RWPE1 (cell line): Measurements from ENCODE around the gene ADAM22.

ENCODE experiments used
- CTCF ChIA-PET: fragments of 350-600 bp; sonication (Branson Sonifier 250); formaldehyde crosslinking; extraction: SDS; loops from one replicate; lab custom pipeline; 2021; lab: Yijun Ruan, JAX
- POLR2A ChIA-PET: fragments of 400-600 bp; formaldehyde crosslinking; extraction: SDS; loops from one replicate; lab custom pipeline; 2020; ENCODE audit warnings: antibody characterized with exemption; ENCODE audit not compliant: low non-redundant PET; lab: Yijun Ruan, JAX
- DNase-seq: peaks from one replicate; pipeline ENCODE4 v3.0.0; 2012; ENCODE audit warnings: low spot score
- H3K27ac ChIP-seq: fragments of 450-650 bp; 2 replicates; pipeline ENCODE4 v1.5.1; 2017
- TF ChIP-seq, protein P1 (sequence below): fragments of 450-650 bp; conservative IDR thresholded peaks from 2 replicates; pipeline ENCODE4 v1.5.1; 2017; ENCODE audit warnings: low read depth, mild to moderate bottlenecking

The ADAM22 gene

DNA sequence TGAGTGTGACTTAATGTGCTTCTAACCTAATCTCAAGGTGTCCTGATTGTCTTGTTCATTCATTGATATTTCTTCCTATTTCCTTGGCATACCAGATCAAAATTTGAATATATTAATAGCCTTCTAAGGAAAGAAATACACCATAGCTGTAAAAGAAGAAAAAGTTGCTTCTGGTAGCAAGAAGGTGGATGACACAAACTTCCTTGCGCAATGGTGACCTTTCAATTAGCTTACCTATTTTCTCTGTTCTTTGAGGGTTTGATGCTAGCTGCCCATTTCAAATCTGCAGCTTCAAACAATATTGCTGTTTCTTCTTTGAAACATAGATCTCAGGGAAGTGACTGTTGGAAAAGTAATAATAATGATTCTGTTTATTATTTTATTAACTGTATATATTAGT, 108.8 kb downstream of the ADAM22 start:
- TF ChIP-seq, protein P1, sequence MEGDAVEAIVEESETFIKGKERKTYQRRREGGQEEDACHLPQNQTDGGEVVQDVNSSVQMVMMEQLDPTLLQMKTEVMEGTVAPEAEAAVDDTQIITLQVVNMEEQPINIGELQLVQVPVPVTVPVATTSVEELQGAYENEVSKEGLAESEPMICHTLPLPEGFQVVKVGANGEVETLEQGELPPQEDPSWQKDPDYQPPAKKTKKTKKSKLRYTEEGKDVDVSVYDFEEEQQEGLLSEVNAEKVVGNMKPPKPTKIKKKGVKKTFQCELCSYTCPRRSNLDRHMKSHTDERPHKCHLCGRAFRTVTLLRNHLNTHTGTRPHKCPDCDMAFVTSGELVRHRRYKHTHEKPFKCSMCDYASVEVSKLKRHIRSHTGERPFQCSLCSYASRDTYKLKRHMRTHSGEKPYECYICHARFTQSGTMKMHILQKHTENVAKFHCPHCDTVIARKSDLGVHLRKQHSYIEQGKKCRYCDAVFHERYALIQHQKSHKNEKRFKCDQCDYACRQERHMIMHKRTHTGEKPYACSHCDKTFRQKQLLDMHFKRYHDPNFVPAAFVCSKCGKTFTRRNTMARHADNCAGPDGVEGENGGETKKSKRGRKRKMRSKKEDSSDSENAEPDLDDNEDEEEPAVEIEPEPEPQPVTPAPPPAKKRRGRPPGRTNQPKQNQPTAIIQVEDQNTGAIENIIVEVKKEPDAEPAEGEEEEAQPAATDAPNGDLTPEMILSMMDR, result no peak
- ChIA-PET POLR2A (no interaction called here), CTCF (no interaction called here)
- DNase-seq, result no peak
- H3K27ac ChIP-seq, result no peak overlapping the region

- DNase-seq, result no peak
- ChIA-PET POLR2A (no interaction called here), CTCF (interaction anchor here (0.5 to 0.6 kb wide), 3 partner anchors 24 to 1477 kb away, joined by 3 to 6 read pairs (median 4); no protein-coding TSS in a partner anchor)
- TF ChIP-seq, protein P1, result no peak
- no peak overlapping the region for H3K27ac ChIP-seq
These were observed 110.0 kb downstream of the ADAM22 start for GRCh38 chr7:88044069-88044468.

DNA sequence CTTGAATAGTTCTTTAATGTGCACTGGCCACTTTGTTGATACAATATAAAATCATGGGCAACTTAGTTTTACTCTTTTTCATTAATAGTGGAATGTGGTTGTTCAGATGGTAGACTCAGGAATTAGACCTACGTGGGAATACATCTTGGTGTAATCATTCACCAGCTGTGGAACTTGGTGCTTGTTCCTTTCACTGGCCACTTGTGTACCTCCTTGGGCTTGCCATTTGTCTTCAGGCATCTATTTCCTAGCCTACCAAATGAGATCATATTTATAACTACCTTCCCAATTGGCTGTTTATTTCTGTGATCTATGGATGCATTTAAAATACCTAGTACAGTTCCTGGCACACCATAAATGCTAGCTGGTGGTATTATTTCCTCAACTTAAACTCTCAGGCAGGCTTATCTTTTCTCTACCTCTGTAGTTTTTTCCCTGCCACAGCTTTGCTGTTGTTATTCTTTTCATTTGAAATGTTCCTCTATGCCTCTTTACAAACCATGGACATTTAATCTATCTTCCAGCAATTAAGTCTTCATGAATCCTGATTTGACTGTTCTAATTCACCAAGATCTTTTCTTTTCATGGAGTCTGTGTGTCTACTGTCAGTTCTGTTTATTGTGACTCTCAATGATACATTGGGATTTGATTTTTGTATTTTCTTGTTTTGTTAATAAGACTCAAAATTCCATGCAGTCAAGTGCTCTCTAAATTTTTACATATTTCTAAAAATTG, 113.0 kb downstream of the ADAM22 start:
- H3K27ac ChIP-seq, result no peak overlapping the region
- TF ChIP-seq, protein P1, result no peak
- ChIA-PET CTCF (interaction anchor here (0.5 kb wide), 1 partner anchor 8 kb away, joined by 4 read pairs; no protein-coding TSS in a partner anchor), POLR2A (no interaction called here)
- DNase-seq, result no peak

DNA sequence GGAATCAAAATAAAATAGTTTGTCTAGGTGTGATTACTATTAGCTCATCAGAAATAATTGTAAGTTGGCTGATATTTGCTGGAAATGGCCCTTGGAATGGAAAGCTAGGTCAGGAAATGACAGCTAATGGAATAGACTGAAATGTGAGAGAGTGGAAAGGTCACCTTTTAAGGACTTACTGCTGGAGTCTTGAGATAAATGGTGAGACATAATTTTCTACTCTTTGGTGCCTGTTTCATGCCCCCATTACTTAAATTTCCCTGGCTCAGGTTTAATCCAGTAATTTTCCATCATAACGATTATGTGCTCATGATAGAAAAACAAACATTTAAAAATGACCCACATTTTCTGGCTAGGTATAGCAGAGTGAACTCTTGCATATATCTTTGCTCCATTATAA, 123.6 kb downstream of the ADAM22 start:
- no peak overlapping the region for H3K27ac ChIP-seq
- DNase-seq, result no peak
- ChIA-PET POLR2A (no interaction called here), CTCF (interaction anchor here (0.7 kb wide), 1 partner anchor 30 kb away, joined by 3 read pairs; no protein-coding TSS in a partner anchor)
- TF ChIP-seq, protein P1, result no peak

DNA sequence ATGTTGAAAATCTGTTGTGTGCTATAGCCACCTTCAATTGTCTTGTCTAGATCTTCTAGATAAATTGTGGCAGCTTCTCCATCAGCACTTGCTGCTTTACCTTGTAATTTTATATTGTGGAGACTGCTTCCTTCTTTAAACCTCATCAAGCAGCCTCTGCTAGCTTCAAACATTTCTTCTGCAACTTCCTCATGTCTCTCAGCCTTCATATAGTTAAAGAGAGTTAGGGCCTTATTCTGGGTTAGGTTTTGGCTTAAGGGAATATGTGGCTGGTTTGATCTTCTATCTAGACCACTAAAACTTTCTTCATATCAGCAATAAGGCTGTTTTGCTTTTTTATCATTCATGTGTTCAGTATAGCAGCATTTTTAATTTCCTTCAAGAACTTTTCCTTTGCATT, 128.2 kb downstream of the ADAM22 start:
- POLR2A ChIA-PET, result no interaction called here
- CTCF ChIA-PET, result no interaction called here

GRCh38 chr7:88069093-88069492, 135.0 kb downstream of the ADAM22 start:
- ChIA-PET POLR2A (no interaction called here), CTCF (no interaction called here)
- no peak overlapping the region for H3K27ac ChIP-seq
- no peak for DNase-seq
- TF ChIP-seq, protein P1, result no peak

More for the DNA sequence above, 128.2 kb downstream of the ADAM22 start:
- TF ChIP-seq, protein P1, result no peak
- no peak overlapping the region for H3K27ac ChIP-seq
- no peak for DNase-seq
